HepG2 (cell line): ENCODE measurements around the gene EMC9. TPM values are rescaled to one million over a fixed set of nuclear protein-coding genes. Genes with fewer than 3 reads are reported as not detected.

ENCODE experiments used
- ATF7 ChIP-seq, 2 experiments: fragments of 450-650 bp in 1 of 2; sonication (generic) in 1 of 2; formaldehyde crosslinking in 1 of 2; IDR thresholded peaks; 2 replicates each; pipeline versions ENCODE4 v1.4.0 to v1.6.1; 2016 to 2020; ENCODE audit warnings: antibody characterized with exemption in 1 of 2, mild to moderate bottlenecking in 1 of 2, missing genetic modification reagents in 1 of 2
- CHCHD3 ChIP-seq: sonication (generic); formaldehyde crosslinking; IDR thresholded peaks from 2 replicates; pipeline ENCODE4 v1.8.0; 2022; ENCODE audit warnings: mild to moderate bottlenecking, missing genetic modification reagents, moderate library complexity
- FOXJ3 ChIP-seq: sonication (generic); formaldehyde crosslinking; IDR thresholded peaks from 2 replicates; pipeline ENCODE4 v1.4.0; 2020; ENCODE audit warnings: missing genetic modification reagents, mild to moderate bottlenecking, borderline replicate concordance
- GPBP1L1 ChIP-seq: sonication (generic); formaldehyde crosslinking; IDR thresholded peaks from 2 replicates; pipeline ENCODE4 v1.5.0; 2020; ENCODE audit warnings: mild to moderate bottlenecking, missing genetic modification reagents
- HNRNPLL ChIP-seq: fragments of 200-400 bp; formaldehyde crosslinking; IDR thresholded peaks from 2 replicates; pipeline ENCODE4 v1.6.1; 2017; ENCODE audit warnings: mild to moderate bottlenecking, low read depth, low read length; ENCODE audit not compliant: poor library complexity, severe bottlenecking
- MAFK ChIP-seq, 2 experiments: IDR thresholded peaks in 1 of 2; conservative IDR thresholded peaks in 1 of 2; 2 replicates each; pipeline ENCODE4 v1.6.1; 2011; ENCODE audit warnings: improper control_type of control experiment in 2 of 2, low read length in 2 of 2
- MTF1 ChIP-seq: sonication (generic); formaldehyde crosslinking; IDR thresholded peaks from 2 replicates; pipeline ENCODE4 v1.5.0; 2020; ENCODE audit warnings: missing genetic modification reagents
- PAXIP1 ChIP-seq: sonication (generic); formaldehyde crosslinking; conservative IDR thresholded peaks from 2 replicates; pipeline ENCODE4 v1.4.0; 2020; ENCODE audit warnings: mild to moderate bottlenecking, missing genetic modification reagents, moderate library complexity
- RARA ChIP-seq: IDR thresholded peaks from 2 replicates; pipeline ENCODE4 v1.6.1; 2016; ENCODE audit warnings: missing genetic modification reagents, missing compliant biosample characterization
- RARG ChIP-seq: sonication (generic); formaldehyde crosslinking; IDR thresholded peaks from 2 replicates; pipeline ENCODE4 v1.4.0; 2020; ENCODE audit warnings: low read depth, mild to moderate bottlenecking, missing genetic modification reagents
- SMARCC2 ChIP-seq: fragments of 450-650 bp; IDR thresholded peaks from 2 replicates; pipeline ENCODE4 v1.6.1; 2017; ENCODE audit warnings: antibody characterized with exemption, mild to moderate bottlenecking
- SMC3 ChIP-seq: IDR thresholded peaks from 2 replicates; pipeline ENCODE4 v1.6.1; 2011; ENCODE audit warnings: low read length, improper control_type of control experiment
- TEAD3 ChIP-seq: optimal IDR thresholded peaks from 2 replicates; pipeline ENCODE3; 2016; ENCODE audit warnings: borderline replicate concordance
- TP53 ChIP-seq: sonication (generic); formaldehyde crosslinking; conservative IDR thresholded peaks from 2 replicates; pipeline ENCODE4 v1.4.0; 2020; ENCODE audit warnings: missing genetic modification reagents
- WIZ ChIP-seq: sonication (generic); formaldehyde crosslinking; IDR thresholded peaks from 2 replicates; pipeline ENCODE4 v1.5.1; 2020; ENCODE audit warnings: mild to moderate bottlenecking, missing genetic modification reagents
- ZFP82 ChIP-seq: sonication (generic); formaldehyde crosslinking; IDR thresholded peaks from 2 replicates; pipeline ENCODE4 v1.5.1; 2020; ENCODE audit warnings: mild to moderate bottlenecking, missing genetic modification reagents, borderline replicate concordance
- ZNF232 ChIP-seq: sonication (generic); formaldehyde crosslinking; IDR thresholded peaks from 2 replicates; pipeline ENCODE4 v1.4.0; 2020; ENCODE audit warnings: missing genetic modification reagents, borderline replicate concordance
- ZNF34 ChIP-seq: sonication (generic); formaldehyde crosslinking; IDR thresholded peaks from 2 replicates; pipeline ENCODE4 v1.4.0; 2020; ENCODE audit warnings: mild to moderate bottlenecking, missing genetic modification reagents, borderline replicate concordance
- ZNF574 ChIP-seq: sonication (generic); formaldehyde crosslinking; IDR thresholded peaks from 2 replicates; pipeline ENCODE4 v1.4.0; 2020; ENCODE audit warnings: missing genetic modification reagents
- ZNF580 ChIP-seq: IDR thresholded peaks from 2 replicates; pipeline ENCODE4 v1.6.1; 2016; ENCODE audit warnings: low read depth, borderline replicate concordance
- ZNF652 ChIP-seq: IDR thresholded peaks from 2 replicates; pipeline ENCODE4 v1.6.1; 2016; ENCODE audit warnings: low read depth, borderline replicate concordance
- ZNF850 ChIP-seq: sonication (generic); formaldehyde crosslinking; conservative IDR thresholded peaks from 2 replicates; pipeline ENCODE4 v1.9.0; 2021; ENCODE audit warnings: mild to moderate bottlenecking, missing genetic modification reagents
- polyA plus RNA-seq, 8 experiments: library from polyadenylated mRNA; depleted of rRNA in 3 of 8; stranded (reverse) in 7 of 8; unstranded in 1 of 8; fragments of >200 nt; fragmentation: Illumina TruSeq in 4 of 8; extraction: Trizol in 4 of 8; gene quantifications; 2 replicates each; pipeline versions ENCODE4 v1.2.1 to v1.2.3, GENCODE V29; 2011 to 2016; ENCODE audit warnings: low read depth in 4 of 8, missing spikeins in 1 of 8, mixed read lengths in 1 of 8; ENCODE audit not compliant: insufficient read depth in 1 of 8
- total RNA-seq, 5 experiments: library from RNA; depleted of rRNA; stranded (reverse); fragments of >200 nt; fragmentation: Illumina TruSeq; extraction: Trizol; gene quantifications; 2 replicates each; pipeline ENCODE4 v1.2.3, GENCODE V29; 2016; ENCODE audit warnings: low read depth in 1 of 5

Gene EMC9
- total and polyA plus RNA-seq, 2 of the 13 experiments (the other 11 are each of a cell fraction or from before 2014, with no cell fraction given) = 60.5 to 78.7 TPM

- TF ChIP-seq ZNF580 (CRISPR knock-in tag) (peak; percentile 99), WIZ (CRISPR knock-in tag) (no peak; the same call in none of the 2 replicates), FOXJ3 (peak; percentile 95), ZNF34 (CRISPR knock-in tag) (peak; percentile 99), GPBP1L1 (CRISPR knock-in tag) (no peak), RARA (CRISPR knock-in tag) (peak; percentile 99), TP53 (peak; percentile 43; the same call in 1 of the 2 replicates), ZNF850 (CRISPR knock-in tag) (no peak), ZFP82 (CRISPR knock-in tag) (no peak), HNRNPLL (peak; percentile 14), SMARCC2 (peak; percentile 62; the same call in 1 of the 2 replicates), ZNF574 (peak; percentile 96), ZNF652 (CRISPR knock-in tag) (peak; percentile 77), RARG (0 out of 2 replicates have a peak, but pooled peaks have one; percentile 3), PAXIP1 (CRISPR knock-in tag) (peak; percentile 100), MAFK (conservative IDR thresholded peaks at IDR 0.05 in 1 of 2, IDR thresholded peaks at IDR 0.05 in 1 of 2; ENCODE audit: low read length in 2 of 2) (peak in 1 of 2 experiments; percentile 1; a peak in 1 of 4 replicates), ATF7 (IDR thresholded peaks at IDR 0.05) (peak; percentile 74), ATF7 (CRISPR knock-in tag; IDR thresholded peaks at IDR 0.05) (peak; percentile 99), TEAD3 (CRISPR knock-in tag) (peak; percentile 92), ZNF232 (CRISPR knock-in tag) (peak; percentile 87), MTF1 (CRISPR knock-in tag) (peak; percentile 94), SMC3 (peak; percentile 16; the same call in 1 of the 2 replicates), CHCHD3 (no peak)
Observed at GRCh38 chr14:24113801-24114531, 27.4 kb downstream of the EMC9 start (continued).
